ENCODE data around the gene NPR2.

GRCh38 chr9:35748242-35748857 lies 43.0 kb upstream of the NPR2 start:
- TF ChIP-seq, protein P1, sequence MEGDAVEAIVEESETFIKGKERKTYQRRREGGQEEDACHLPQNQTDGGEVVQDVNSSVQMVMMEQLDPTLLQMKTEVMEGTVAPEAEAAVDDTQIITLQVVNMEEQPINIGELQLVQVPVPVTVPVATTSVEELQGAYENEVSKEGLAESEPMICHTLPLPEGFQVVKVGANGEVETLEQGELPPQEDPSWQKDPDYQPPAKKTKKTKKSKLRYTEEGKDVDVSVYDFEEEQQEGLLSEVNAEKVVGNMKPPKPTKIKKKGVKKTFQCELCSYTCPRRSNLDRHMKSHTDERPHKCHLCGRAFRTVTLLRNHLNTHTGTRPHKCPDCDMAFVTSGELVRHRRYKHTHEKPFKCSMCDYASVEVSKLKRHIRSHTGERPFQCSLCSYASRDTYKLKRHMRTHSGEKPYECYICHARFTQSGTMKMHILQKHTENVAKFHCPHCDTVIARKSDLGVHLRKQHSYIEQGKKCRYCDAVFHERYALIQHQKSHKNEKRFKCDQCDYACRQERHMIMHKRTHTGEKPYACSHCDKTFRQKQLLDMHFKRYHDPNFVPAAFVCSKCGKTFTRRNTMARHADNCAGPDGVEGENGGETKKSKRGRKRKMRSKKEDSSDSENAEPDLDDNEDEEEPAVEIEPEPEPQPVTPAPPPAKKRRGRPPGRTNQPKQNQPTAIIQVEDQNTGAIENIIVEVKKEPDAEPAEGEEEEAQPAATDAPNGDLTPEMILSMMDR (IDR thresholded peaks at IDR 0.05; ENCODE audit: borderline replicate concordance, extremely low read depth, low read length, poor library complexity, severe bottlenecking), result no peak
- TF ChIP-seq EZH2 (IDR thresholded peaks at IDR 0.05; ENCODE audit: borderline replicate concordance, low read depth, low read length, severe bottlenecking), result no peak

Data from DND-41 (cell line).